ENCODE measurements around the gene TRIM52.
A peak's percentile ranks its signal among the peaks of the same experiment; 100 is the strongest.
"Not testable (repeated sequence)": the region's sequence is repeated elsewhere in the genome, so short reads cannot be mapped to it uniquely, and the experiment has no call there.

The TRIM52 gene

GRCh38 chr5:181233088-181233800, 27.7 kb downstream of the TRIM52 start:
- no peak for DNase-seq (ENCODE audit: low spot score)

DNA sequence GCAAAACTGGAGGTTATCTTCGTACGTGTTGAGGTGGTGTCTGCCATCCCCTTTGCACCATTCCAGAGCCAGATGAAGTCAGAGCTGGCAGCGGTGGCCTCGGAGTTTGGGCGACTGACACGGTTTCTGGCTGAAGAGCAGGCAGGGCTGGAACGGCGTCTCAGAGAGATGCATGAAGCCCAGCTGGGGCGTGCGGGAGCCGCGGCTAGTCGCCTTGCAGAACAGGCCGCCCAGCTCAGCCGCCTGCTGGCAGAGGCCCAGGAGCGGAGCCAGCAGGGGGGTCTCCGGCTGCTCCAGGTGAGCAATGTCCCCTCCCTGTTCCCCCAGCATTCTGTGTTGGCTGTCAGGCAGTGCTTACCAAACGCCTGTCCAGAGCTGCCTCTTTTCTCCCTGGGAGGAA, 28.4 kb downstream of the TRIM52 start:
- no peak for DNase-seq (ENCODE audit: low spot score)

GRCh38 chr5:181231432-181231831, 29.5 kb downstream of the TRIM52 start:
- no peak for DNase-seq (ENCODE audit: low spot score)

DNA sequence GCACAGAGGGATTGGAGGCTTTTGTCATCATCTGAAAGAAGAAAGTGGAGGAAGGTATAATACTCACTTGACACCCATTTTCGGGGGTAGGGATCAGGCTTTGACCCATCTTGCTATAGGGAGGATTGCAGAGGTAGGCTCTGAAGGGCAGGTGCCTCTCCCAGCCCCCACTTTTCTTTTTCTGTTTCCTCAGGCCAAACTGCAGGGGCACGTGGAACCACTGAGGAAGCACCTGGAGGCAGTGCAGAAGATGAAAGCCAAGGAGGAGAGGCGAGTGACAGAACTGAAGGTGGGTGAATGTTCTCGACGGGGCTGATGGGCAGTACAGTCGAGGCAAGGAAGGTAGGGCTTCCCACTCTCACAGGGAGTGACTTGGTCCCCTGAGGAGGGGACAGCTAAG, 30.4 kb downstream of the TRIM52 start:
- DNase-seq (ENCODE audit: low spot score): no peak

DNA sequence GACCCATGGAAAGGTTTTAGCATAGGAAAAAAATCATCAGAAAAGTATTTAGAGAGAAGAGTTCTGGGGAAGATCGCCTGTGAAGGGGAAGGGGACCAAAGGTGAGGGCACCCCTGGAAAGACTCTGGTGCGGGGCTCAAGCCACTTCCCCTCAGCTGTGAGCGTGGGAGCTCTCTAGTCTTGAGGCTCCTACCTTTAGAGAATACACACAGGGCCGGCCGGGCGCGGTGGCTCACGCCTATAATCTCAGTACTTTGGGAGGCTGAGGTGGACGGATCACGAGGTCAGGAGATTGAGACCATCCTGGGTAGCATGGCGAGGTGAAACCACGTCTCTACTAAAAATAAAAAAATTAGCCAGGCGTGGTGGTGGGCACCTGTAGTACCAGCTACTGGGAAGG, 30.9 kb downstream of the TRIM52 start:
- DNase-seq (ENCODE audit: low spot score): no peak

GRCh38 chr5:181224390-181225229, 36.3 kb downstream of the TRIM52 start:
- no peak for DNase-seq (ENCODE audit: low spot score)

- DNase-seq (ENCODE audit: low spot score): no peak
Measured at GRCh38 chr5:181223729-181224389, 37.1 kb downstream of the TRIM52 start.

- peak; percentile 62 for DNase-seq (ENCODE audit: low spot score)
Measured at GRCh38 chr5:181223058-181223728, 37.8 kb downstream of the TRIM52 start, which contains the start of gene TRIM41. Gene TRIM41, plus strand, starts transcription at chr5:181223281. Its CDS starts 719 bp downstream, at chr5:181224000.

DNA sequence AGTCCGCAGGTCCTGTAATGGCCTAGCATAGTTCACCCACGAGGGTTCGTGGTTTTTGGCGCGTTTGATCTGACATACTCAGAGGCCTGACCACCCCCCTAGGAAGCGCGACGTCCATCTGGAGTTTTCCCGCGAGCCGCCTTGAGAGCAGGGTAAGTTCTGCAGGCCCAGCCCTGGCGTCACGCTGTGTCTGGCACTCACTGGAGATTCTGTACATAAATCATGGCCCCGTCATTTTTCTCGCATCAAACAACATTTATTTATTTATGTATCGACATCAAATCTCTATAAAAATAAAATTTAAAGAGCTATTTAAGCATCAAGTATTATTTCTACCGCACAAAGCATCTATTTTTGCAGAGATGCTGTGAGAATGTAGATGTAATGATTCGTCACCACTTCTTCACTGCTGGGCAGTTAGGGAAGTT, 38.3 kb downstream of the TRIM52 start:
- DNase-seq (ENCODE audit: low spot score): no peak

DNA sequence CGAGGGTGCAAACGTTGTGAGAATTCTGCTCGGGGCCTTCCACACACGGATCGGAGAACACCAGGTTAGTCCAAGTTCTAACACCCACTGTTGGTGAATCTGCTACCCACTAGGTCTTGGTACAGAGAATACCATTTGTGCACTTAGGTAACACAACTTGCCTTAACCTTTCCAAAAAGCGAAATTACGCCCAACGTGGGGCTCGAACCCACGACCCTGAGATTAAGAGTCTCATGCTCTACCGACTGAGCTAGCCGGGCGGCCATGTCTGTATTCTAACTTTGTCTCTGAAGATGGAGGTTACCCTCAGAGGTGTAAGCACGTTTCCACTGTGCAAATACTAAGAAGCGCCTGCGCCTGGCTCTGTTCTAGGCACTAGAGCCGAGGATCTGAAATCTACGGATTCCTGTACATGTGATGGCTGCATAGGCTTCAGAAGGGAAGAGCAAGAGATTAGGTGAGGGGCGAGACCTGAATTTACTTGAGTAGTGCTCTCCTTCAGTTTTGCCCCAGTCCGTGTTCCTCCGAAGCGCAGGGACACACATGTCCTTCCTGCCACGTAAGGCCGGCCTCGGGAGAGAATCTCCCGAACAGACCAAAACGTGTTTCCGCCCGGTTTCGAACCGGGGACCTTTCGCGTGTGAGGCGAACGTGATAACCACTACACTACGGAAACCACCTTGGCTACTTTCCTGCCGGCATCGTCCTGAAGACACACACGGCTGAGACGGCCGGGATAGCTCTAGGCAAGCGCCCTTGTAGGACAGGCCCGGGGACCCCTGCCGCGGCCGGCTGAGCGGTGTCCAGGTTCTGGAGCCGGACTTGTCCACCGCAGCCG, 38.9 kb downstream of the TRIM52 start:
- peak; percentile 53 for DNase-seq (ENCODE audit: low spot score)

- no peak for DNase-seq (ENCODE audit: low spot score)
Measured at GRCh38 chr5:181221105-181221791, 39.7 kb downstream of the TRIM52 start.

DNA sequence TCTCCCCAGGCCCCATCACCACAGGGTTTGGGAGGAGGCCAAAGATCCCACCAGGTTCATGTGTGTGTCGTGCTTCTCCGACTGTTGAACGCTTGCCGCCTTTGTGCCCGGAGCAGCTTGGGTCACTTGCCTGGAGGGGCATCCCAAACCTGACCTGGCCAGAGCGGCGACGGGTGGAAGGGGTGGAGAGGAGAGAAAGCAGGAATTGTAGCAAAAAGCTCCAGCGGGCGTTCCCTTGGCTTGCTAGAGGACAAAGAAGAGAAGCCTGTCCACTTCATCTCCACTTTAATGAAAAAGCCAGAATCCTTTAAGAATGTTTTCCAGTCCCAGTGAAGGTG, 40.8 kb downstream of the TRIM52 start:
- no peak for DNase-seq (ENCODE audit: low spot score)

DNA sequence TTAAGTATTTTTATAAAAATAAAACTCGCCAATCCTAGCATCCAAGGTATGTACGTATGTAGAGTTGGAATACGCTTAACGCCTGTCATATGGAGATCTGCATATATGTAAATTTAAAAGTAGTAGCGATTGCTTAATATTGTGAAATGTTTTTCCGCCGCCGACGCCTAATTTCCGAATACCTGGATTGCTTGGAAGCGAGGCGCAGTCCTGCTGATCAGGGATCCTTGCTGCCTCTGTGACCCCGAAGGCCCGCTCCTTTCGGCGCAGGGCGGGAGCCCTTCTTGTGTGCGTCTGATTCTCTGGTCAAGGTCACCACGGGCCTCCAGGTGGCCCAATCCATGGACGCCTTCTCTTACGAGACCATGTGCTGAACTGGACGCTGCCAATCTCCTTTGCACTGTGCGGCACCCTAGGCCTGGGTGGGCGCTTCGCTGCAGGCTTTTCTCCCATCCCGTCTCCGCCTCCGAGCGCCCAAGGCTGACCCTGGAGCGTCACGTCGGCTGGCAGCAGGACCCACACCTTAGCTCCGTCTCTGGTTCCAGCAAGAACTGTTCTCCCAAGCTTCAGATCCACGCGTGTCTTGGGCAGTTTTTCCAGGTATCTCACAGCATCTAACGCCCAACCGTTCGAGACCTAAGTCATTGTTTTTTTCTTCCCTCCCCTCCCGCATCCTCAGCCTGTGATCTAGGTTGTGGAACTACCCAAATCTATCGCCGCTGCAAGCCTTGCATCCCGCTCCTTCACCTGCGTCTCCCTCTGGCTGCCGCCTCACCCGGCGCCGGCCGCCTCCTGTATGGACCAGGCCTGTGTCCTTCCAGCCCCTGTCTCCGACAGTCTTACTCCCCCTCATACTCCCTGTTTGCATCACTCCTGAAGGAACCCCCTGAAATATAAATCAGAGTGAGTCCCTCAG, 41.4 kb downstream of the TRIM52 start:
- no peak for DNase-seq (ENCODE audit: low spot score)

DNA sequence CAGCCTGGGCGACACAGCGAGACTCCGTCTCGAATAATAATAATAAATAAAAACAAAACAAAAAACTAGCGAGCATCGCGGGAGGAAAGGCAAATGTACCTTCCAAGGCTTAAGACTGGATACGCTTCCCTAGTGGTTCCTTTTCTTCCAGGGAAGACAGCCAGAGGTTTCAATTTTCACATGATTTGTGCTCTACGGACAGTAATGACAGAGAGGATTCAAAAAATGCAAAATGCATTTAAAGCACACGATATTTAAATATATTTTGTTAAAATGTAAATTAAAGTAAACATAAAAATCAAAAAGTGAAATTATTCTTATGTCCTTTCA, 42.2 kb downstream of the TRIM52 start:
- no peak for DNase-seq (ENCODE audit: low spot score)

DNA sequence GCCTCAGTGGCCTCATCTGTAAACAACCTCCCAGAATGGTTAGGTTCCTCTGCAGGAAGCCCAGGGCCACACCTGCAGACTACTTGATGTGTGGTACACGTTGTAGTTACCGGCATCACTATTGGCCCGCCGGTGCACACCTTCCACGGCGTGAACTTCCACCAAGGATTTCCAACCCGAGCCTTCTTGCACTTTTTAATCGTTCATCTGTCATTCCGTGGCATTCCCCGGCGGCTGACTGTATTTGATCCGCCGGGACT, 43.2 kb downstream of the TRIM52 start:
- no peak for DNase-seq (ENCODE audit: low spot score)

DNA sequence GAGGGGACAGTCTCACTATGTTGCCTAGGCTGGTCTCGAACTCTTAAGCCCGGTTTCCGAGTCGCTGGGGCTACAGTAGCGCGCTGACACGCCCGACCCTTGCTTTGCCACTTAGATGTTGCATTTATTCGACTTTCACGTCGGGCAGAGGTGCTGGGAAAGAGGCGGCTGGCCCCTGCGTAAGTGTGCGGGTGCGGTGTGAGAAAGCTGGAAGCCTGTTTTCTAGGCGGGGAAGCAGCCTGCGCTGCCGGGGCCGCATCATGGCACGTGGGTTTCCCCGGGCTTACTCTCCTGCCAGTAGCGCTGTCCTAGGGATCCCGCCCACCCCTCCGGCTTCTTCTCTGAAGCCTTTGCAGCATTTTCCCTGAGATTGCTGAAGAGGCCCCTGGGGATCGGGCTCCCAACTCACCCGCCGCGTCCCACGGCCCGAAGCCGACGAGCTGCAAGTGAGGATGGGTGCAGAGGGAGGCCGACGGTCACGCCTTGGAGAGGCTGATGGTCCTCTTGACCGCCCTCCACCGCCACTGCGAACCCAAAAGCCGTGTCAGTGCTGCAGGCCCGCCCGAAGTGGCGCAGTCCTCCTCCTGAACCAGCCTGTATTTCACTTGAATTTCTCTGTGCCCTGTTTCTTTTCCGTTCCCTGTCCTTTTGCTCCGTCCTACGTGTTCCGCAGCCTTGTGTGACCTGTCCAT, 43.7 kb downstream of the TRIM52 start:
- DNase-seq (ENCODE audit: low spot score): no peak

- DNase-seq (ENCODE audit: low spot score): no peak
Measured at GRCh38 chr5:181215997-181216989, 44.6 kb downstream of the TRIM52 start.

DNA sequence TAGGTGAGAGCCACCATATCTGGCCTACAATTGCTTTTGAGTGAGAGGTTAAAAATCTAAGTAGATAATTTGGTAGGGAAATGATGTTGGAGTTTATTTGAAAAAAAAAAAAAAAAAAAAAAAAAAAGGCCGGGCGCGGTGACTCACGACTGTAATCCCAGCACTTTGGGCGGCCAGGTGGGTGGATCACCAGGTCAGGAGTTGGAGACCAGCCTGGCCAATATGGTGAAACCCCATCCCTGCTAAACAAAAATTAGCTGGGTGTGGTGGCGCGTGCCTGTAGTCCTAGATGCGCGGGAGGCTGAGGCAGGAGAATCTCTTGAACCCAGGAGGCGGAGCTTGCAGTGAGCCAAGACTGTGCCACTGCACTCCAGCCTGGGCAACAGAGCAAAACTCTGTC, 46.7 kb downstream of the TRIM52 start:
- not testable (repeated sequence) for DNase-seq (ENCODE audit: low spot score)

Measured in COLO829 (cell line).